NB4 (cell line): ENCODE results near the gene TAF5L.

Experiments
- CTCF ChIP-seq: IDR thresholded peaks from one replicate; pipeline ENCODE4 v1.5.1; 2012; ENCODE audit warnings: low read depth, low read length
- MYC ChIP-seq: IDR thresholded peaks from 2 replicates; pipeline ENCODE4 v1.6.1; 2011; ENCODE audit warnings: low read depth, low read length
- POLR2A ChIP-seq: IDR thresholded peaks from 2 replicates; pipeline ENCODE4 v1.6.1; 2011; ENCODE audit warnings: mild to moderate bottlenecking; ENCODE audit not compliant: insufficient read length; ENCODE audit errors: extremely low read depth

- TF ChIP-seq POLR2A (no peak), CTCF (no peak), MYC (no peak)
These were observed 46.3 kb upstream of the TAF5L start for GRCh38 chr1:229672246-229672645.
